GM19463 (cell line): Measurements from ENCODE around the gene HKDC1.
"Not testable (repeated sequence)": the region's sequence is repeated elsewhere in the genome, so short reads cannot be mapped to it uniquely, and the experiment has no call there.

Source experiments
- ATAC-seq: cut with Tn5 transposase; IDR thresholded peaks from one replicate; pipeline ENCODE4 v1.9.1; 2021; ENCODE audit warnings: mild to moderate bottlenecking, moderate library complexity; ENCODE audit not compliant: unreplicated experiment

The HKDC1 gene

DNA sequence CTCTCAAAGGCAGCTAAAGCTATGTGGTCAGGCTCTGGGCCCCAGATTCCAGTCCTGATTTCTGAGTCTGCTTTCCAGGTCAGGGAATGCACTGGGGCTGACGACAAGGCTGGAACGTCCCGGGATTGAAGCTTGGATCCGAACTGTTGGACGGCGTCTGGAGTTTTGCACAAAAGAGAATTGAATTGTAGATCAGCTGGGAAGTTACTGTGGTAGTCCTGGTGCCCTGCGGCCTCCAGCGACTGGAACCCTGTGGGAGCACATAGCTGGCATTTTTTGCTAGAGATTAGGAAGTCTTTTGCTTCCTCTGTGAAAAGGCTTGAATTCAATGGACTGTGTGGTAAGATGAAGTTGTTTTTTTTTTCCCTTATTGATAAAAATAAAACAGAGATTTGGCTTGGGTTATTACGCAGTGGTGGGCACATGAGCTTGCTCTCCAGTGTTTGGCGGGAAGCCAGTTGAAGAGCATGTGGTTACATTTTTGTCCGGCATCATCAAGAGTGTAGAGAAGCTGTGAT lies 58.4 kb downstream of the HKDC1 start, which contains the start of gene HK1:
HK1 (plus strand) TSS at position 51 of the 518 bp plus-strand sequence.
- no peak for ATAC-seq

DNA sequence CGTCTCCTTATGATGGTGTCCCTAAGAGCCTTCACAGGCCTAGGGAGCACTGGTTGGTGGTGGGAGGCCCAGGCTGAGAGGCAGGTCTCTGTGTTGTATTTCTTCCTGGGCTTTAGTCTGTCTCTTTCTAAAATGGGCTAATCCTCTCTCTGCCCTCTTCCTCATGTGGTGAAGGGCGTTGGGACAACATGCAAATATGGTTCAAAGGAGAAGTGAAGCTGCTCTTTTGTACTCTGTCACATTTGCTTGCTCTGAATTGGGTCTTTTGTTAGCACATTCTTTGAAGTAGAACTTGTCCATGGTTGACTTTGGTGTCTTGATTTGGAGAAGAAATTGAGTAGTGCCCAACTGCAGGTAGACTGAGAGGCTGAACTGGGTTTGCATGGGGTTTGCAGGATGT lies 59.0 kb downstream of the HKDC1 start:
- no peak for ATAC-seq

DNA sequence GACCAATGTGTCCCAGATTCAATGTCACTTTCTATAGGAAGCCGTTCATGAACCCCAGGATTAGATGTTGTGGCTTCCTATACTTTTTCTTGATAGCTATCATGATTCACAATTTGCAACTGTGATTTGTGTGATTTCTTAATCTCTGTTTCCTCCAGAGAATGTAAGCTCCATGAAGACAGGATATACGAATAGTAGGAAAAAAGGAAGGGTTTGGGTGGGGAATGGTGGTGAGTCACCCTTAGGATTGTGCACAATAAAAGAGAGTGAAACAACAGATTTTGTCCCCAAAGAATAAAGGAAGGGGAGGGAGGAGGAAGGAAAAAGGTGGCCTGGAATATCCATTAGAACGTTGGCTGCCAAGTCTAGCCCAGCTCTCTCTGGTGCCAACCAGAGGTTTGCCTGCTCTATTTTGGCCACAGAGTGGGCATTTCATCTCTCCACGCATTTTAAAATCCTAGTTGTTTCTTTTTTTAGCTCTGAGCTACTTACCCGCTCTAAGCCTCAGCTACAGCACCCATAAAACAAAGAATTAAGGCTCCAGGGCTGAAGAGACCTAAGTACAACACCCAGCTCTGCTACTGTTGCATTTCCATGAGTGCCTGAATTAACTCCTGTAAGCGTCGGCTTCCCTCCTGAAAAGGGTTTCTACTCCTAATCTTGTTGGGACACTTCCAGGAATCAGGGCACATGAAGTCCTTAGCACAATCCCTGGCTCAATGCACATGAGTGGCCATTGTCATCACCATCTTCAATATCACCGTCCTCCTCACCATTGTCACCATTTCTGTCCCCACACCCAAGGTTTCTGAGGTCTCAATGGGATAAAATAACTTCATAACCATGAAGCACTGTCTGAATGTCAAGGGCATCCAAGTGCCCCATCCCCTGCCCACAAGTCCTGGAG lies 61.6 kb downstream of the HKDC1 start:
- no peak for ATAC-seq

DNA sequence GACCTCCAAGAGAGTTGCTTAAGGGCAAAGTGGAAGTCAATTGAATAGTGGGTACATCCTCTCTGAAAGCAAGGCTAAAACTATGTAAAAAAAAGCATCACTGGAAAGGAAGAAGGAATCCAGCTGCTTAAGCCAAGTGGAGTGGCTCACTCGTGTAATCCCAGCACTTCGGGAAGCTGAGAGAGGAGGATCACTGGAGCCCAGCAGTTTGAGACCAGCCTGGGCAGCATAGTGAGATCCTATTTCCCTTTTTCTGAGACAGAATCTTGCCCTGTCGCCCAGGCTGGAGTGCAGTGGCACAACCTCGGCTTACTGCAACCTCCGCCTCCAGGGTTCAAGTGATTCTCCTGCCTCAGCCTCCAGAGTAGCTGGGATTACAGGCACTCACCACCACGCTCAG lies 64.3 kb downstream of the HKDC1 start:
- ATAC-seq: not testable (repeated sequence)

DNA sequence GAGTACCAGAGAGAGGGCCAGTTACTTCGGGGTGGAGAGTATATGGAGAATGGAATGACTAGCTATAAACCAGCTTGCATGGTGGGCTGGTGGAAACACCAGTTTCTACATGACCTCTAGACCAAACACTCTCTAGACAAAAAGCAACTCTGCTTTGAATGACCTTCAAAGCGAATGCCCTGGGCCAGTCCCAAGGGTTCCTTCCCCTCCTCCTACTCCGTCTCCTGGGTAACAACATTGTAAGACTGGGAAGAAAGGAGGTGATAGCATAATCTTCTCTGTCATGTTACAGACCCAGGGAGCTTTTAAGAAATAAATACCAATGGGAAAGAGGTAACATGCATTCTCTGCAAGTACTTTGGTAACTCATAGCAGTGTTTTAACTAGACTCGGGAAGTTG lies 65.6 kb downstream of the HKDC1 start:
- ATAC-seq: no peak

DNA sequence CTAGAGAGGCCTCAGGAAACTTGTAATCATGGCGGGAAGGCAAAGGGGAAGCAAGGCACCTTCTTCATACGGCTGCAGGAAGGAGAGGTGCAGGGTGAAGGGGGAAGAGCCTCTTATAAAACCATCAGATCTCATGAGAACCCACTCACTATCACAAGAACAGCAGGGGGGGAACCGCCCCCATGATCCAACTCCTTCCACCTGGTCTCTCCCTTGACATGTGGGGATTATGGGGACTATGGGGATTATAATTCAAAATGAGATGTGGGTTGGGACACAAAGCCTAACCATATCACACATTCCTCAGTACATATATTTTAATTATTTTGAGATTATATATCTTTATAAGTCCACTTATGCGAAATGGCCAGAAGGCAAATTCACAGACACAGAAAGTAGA lies 67.0 kb downstream of the HKDC1 start:
- ATAC-seq: no peak

DNA sequence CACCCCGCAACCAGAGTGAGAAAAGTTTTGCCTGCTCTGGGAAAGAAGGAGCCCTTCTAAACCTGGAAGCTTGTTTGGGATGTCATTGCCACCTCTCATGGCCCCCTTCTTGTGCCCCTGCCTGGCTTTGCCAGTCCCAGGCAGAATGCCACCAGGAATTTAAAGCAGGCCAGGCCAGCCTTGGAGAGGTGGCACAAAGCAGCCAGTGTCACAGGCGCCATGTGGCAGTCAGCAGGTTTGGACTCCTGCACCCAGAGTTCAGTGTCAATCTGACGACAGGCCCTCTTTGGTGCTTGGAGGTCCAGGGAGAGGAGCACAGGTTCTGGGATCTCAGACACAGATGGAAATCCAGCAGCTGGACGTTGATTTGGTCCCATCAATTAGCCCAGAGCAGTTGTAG lies 70.9 kb downstream of the HKDC1 start:
- no peak for ATAC-seq

DNA sequence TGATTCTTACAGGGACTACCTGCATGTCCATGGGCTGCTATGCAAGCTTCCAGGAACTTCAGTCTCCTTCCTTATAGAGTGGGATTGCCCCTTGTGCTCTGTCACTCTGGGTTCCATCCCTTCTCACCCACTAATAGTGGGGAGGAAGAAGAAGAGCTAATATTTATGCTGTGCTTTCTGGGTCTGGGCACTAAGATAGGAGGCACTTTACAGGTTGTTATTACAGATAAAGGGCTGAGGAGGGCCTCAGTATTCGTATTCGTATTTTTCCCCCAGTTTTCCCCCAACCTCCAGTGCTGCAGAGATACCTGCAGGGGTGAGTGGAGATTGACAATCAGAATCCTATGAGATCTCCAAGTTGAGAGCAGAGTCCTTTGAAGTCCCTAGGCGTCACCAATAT lies 72.3 kb downstream of the HKDC1 start:
- no peak for ATAC-seq

DNA sequence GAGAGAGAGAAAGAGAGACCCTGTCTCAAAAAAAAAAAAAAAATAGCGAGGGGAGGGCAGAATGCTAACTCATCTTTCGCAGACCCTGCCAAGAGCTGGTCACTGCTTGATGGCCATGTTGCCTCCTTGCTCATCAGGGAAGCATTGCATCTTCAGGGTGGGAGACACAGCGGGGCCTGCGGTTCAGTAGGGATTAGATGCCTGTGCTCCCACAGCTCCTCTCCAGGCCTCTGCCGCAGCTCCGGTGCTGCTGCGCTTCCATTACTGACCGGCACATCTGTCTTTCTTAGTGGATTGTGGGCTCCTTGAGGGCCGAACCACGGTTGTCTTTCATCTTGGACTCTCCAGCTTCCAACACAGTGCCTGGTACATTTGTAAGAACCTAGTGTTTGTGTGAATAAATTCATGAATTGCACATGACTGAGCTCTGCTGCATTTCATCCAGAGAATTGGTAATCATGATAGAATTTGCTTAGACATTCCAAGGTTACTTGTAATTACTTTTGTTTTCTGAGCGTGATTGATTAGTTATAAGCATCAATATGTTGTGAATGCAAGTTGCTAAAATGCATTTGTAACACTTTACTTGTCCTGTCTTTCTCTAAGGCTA lies 75.0 kb downstream of the HKDC1 start:
- no peak for ATAC-seq

DNA sequence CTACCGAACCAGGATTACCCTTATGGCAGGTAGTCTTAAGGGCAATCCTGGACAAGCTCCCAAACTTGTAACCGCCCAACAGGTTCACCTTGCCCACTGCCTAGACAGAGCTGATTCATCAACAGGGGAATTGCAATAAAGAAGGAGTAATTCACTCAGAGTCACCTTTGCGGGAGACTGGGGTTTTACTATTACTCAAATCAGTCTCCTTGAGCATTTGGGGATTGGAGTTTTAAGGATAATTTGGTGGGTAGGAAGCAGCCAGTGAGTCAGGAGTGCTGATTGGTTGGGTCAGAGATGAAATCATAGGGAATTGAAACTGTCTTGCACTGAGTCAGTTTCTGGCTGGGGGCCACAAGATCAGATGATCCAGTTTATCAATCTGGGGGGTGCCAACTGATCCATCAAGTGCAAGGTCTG lies 83.5 kb downstream of the HKDC1 start:
- no peak for ATAC-seq

DNA sequence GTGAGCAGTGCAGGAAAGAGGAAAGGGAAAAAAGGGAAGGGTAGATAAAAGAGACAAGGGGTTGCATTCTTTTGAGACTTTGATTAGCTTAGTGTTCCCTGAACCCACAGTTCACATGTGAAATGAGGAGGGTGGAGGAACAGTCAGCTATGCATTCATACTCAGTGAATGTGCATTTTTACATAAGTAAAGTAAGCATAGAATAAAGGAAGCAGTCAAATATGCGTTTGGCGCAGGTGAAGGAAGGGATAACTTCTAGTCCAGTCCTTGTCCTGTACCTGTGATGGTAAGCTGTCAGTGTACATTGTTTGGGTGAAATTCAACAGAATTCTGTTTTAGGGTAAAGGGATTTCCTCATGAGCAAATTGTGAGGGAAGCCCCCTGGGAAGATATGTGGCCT lies 86.3 kb downstream of the HKDC1 start:
- no peak for ATAC-seq

DNA sequence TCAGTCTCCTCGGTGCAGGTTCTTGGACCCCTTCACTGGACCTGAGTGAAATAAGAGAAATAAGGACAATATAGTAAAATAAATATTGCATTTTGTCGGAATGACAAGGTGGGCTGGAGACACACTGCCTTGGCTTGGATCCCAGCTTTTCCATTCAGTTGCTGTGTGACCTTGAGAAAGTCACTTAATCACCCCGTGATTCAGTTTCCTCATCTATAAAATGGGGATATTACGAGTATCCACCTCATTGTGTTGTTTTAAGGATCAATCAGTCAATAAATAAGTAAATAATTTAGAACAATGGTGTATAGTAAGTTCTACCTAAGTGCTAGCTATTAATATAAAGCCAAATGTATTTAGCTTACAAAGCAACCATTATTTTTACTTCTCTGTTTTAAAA lies 87.3 kb downstream of the HKDC1 start:
- ATAC-seq: no peak

DNA sequence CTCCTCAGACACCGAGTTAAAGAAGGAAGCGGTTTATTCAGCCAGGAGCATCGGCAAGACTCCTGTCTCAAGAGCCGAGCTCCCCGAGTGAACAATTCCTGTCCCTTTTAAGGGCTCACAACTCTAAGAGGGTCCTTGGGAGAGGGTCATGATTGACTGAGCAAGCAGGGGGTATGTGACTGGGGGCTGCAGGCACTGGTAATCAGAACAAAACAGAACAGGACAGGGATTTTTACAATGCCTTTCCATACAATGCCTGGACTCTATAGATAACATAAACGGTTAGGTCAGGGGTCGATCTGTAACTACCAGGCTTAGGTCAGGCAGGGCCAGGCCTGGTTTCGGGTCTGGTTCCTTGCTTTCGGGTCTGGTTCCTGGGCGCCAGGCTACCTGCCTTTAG lies 88.2 kb downstream of the HKDC1 start:
- ATAC-seq: not testable (repeated sequence)

DNA sequence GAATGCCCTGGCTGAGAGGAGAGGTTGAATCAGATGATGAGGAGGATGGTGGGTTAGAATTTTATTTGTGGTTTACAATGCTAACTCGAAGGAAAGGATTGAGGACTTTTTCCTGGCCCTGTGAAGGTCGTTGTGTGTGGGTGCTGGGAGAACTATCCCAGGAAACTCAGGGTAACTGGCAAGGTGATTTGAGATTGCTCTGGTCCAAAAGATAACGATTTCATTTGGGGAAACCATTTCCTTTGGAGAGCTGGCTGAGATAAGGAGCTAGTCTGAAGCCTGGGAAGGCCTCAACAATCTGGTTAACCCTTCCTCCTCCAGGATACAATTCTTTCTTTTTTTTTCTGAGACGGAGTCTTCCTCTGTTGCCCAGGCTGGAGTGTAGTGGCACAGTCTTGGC lies 91.2 kb downstream of the HKDC1 start:
- no peak for ATAC-seq

DNA sequence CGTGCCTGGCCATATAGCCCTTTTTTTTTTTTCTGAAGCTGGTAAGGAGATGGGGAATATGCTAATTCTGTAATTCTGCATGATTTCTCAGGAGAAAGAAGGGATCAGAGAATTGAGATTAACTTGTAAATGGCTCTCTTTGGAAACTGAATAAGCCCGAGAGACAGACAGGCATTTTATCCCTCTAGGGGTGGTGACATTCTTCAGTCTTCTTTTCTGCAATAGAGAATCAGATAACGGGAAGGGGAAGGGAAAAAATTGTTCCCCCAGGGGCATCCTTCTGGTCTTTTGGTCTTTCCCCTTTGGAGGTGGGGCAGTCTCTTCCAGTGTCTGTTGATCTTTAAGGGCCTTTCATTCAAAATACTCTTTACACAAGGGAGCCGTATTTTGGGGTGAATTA lies 92.4 kb downstream of the HKDC1 start:
- ATAC-seq: no peak

DNA sequence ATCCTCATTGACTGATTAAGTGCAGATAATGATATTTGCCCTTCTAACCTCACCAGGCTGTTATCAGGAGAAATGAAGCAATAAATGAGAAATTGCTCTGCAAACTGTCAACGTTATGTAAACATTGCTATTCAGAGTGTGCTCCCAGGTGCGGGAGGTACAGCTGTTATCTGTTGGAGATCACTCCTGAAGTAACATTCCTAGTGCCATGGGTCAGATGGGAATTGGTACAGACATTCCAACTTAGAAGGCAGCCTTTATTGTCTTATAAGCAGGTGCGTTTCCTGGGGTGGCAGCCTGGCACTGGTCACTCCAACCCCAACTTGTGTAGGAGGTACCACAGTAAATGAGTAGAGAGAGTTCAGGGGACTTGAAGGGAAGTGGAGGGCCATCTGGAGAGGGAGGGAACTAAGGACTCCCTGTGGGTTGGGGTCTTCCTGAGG lies 95.0 kb downstream of the HKDC1 start:
- ATAC-seq: no peak

DNA sequence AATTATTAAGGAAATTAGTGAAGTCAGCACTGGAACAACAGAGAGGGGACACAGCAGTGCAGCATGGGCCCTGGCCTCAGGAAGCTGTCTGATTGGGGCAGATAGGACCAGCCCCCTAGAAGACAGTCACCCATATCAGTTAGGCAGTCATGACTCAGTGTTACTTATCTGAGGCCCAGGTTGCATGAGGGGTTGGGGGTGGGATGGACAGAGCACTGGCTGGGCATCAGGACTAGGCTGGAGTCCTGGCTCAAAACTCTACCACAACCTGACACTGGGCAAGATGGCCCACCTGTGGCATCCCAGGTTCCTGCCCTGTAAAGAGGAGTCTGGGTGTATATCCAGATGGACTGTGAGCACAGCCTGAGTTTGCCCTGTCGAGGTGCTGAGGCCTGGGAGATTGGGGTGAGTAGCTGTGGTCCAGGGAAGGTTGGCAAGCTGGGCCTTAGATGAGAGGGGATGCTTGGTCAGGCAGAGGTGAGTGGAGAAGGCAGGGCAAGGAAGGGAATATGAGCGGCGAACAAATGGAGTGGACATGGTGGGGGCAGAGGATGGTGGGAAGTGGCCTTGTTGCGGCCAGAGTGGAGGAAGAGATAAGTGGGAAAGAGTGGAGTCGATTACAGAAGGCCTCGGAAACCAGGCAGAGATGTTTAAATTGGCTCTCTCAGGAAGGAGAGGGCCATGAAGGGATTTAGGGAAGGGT lies 95.6 kb downstream of the HKDC1 start:
- ATAC-seq: no peak

DNA sequence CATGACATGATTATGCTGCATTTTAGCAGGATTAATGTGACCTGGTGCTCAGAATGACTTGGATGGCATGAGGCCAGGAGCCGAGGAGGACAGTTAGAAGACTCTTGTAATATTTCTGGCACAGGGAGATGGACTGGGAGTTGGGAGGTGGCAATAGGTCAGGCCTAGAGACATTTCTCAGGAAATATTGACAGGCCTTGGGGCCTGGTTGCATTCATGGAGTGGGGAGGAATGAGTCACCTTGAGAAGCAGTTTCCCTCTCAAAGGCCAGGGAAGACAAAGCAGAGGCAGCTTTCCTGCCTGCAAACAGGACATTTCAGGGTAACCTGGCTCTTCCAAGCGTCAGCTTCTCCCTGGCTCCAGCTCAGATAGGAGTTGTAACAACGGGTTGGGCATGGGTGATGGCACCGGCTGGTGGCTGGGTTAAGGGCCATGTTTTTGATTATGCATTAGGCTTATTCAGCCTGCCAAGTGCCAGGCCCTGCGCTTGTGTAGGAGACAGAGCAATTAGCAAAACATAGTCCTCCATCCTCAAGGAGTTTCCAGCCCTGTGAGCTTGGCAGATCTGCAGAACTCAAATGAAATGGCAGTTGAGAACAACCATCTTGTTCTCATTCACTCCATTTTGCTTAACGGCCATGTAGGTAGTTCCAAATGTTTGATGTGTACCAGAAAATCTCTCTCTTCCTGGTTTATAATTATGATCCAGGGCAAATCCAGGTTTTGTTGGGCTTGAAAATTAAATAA lies 96.4 kb downstream of the HKDC1 start:
- ATAC-seq: no peak
